HepG2 (cell line): Measurements from ENCODE around the gene VPS25. TPM values are rescaled to one million over a fixed set of nuclear protein-coding genes. Genes with fewer than 3 reads are reported as not detected.

ENCODE experiments used
- ATM ChIP-seq: fragments of 450-650 bp; IDR thresholded peaks from 2 replicates; pipeline ENCODE4 v1.7.1; 2017; ENCODE audit warnings: mild to moderate bottlenecking, borderline replicate concordance
- CCDC6 ChIP-seq: sonication (generic); formaldehyde crosslinking; IDR thresholded peaks from 2 replicates; pipeline ENCODE4 v1.8.1; 2022; ENCODE audit warnings: mild to moderate bottlenecking, missing genetic modification reagents, moderate library complexity
- FOXA3 ChIP-seq: IDR thresholded peaks from 2 replicates; pipeline ENCODE4 v1.6.1; 2016; ENCODE audit warnings: missing genetic modification reagents, missing compliant biosample characterization
- GTF3A ChIP-seq: sonication (generic); formaldehyde crosslinking; conservative IDR thresholded peaks from 2 replicates; pipeline ENCODE4 v1.4.0; 2020; ENCODE audit warnings: mild to moderate bottlenecking, missing genetic modification reagents
- HDAC1 ChIP-seq: sonication (generic); formaldehyde crosslinking; IDR thresholded peaks from 2 replicates; pipeline ENCODE4 v1.5.1; 2020; ENCODE audit warnings: mild to moderate bottlenecking, missing genetic modification reagents
- MTA1 ChIP-seq: sonication (generic); formaldehyde crosslinking; IDR thresholded peaks from 2 replicates; pipeline ENCODE4 v1.4.0; 2020; ENCODE audit warnings: missing genetic modification reagents, mild to moderate bottlenecking, borderline replicate concordance
- PCBP1 ChIP-seq: fragments of 200-400 bp; formaldehyde crosslinking; IDR thresholded peaks from 2 replicates; pipeline ENCODE4 v1.6.1; 2017; ENCODE audit warnings: mild to moderate bottlenecking, low read depth, low read length, borderline replicate concordance
- RARA ChIP-seq: IDR thresholded peaks from 2 replicates; pipeline ENCODE4 v1.6.1; 2016; ENCODE audit warnings: missing genetic modification reagents, missing compliant biosample characterization
- RFX1 ChIP-seq: fragments of 450-650 bp; IDR thresholded peaks from 2 replicates; pipeline ENCODE4 v1.6.1; 2017
- RFXAP ChIP-seq: sonication (generic); formaldehyde crosslinking; IDR thresholded peaks from 2 replicates; pipeline ENCODE4 v1.4.0; 2020; ENCODE audit warnings: missing genetic modification reagents, borderline replicate concordance
- TBL1XR1 ChIP-seq: fragments of 150-350 bp; IDR thresholded peaks from 2 replicates; pipeline ENCODE4 v1.6.1; 2014; ENCODE audit warnings: borderline replicate concordance, low read length; ENCODE audit not compliant: partially characterized antibody
- THRA ChIP-seq: sonication (generic); formaldehyde crosslinking; IDR thresholded peaks from 2 replicates; pipeline ENCODE4 v1.4.0; 2020; ENCODE audit warnings: missing genetic modification reagents, borderline replicate concordance
- ZBTB14 ChIP-seq: sonication (generic); formaldehyde crosslinking; IDR thresholded peaks from 2 replicates; pipeline ENCODE4 v1.4.0; 2020; ENCODE audit warnings: missing genetic modification reagents
- ZBTB38 ChIP-seq: sonication (generic); formaldehyde crosslinking; IDR thresholded peaks from 2 replicates; pipeline ENCODE4 v1.5.1; 2020; ENCODE audit warnings: mild to moderate bottlenecking, missing genetic modification reagents
- ZBTB49 ChIP-seq: sonication (generic); formaldehyde crosslinking; IDR thresholded peaks from 2 replicates; pipeline ENCODE4 v1.4.0; 2020; ENCODE audit warnings: missing genetic modification reagents, borderline replicate concordance
- ZBTB7A ChIP-seq: sonication (generic); formaldehyde crosslinking; IDR thresholded peaks from 2 replicates; pipeline ENCODE4 v1.8.0; 2022; ENCODE audit warnings: mild to moderate bottlenecking, missing genetic modification reagents
- ZFP36L1 ChIP-seq: sonication (generic); formaldehyde crosslinking; IDR thresholded peaks from 2 replicates; pipeline ENCODE4 v1.8.0; 2022; ENCODE audit warnings: mild to moderate bottlenecking, missing genetic modification reagents, moderate library complexity
- ZMYM4 ChIP-seq: sonication (generic); formaldehyde crosslinking; IDR thresholded peaks from 2 replicates; pipeline ENCODE4 v1.8.1; 2023; ENCODE audit warnings: mild to moderate bottlenecking, missing genetic modification reagents
- ZNF224 ChIP-seq: sonication (generic); formaldehyde crosslinking; IDR thresholded peaks from 2 replicates; pipeline ENCODE4 v1.5.0; 2020; ENCODE audit warnings: mild to moderate bottlenecking, missing genetic modification reagents
- ZNF296 ChIP-seq: sonication (generic); formaldehyde crosslinking; conservative IDR thresholded peaks from 2 replicates; pipeline ENCODE4 v1.5.0; 2020; ENCODE audit warnings: mild to moderate bottlenecking, missing genetic modification reagents
- ZNF30 ChIP-seq: sonication (generic); formaldehyde crosslinking; IDR thresholded peaks from 2 replicates; pipeline ENCODE4 v1.5.0; 2020; ENCODE audit warnings: mild to moderate bottlenecking, missing genetic modification reagents
- ZNF354B ChIP-seq: sonication (generic); formaldehyde crosslinking; IDR thresholded peaks from 2 replicates; pipeline ENCODE4 v1.8.0; 2022; ENCODE audit warnings: mild to moderate bottlenecking, missing genetic modification reagents
- ZNF850 ChIP-seq: sonication (generic); formaldehyde crosslinking; conservative IDR thresholded peaks from 2 replicates; pipeline ENCODE4 v1.9.0; 2021; ENCODE audit warnings: mild to moderate bottlenecking, missing genetic modification reagents
- polyA plus RNA-seq, 8 experiments: library from polyadenylated mRNA; depleted of rRNA in 3 of 8; stranded (reverse) in 7 of 8; unstranded in 1 of 8; fragments of >200 nt; fragmentation: Illumina TruSeq in 4 of 8; extraction: Trizol in 4 of 8; gene quantifications; 2 replicates each; pipeline versions ENCODE4 v1.2.1 to v1.2.3, GENCODE V29; 2011 to 2016; ENCODE audit warnings: low read depth in 4 of 8, missing spikeins in 1 of 8, mixed read lengths in 1 of 8; ENCODE audit not compliant: insufficient read depth in 1 of 8
- total RNA-seq, 5 experiments: library from RNA; depleted of rRNA; stranded (reverse); fragments of >200 nt; fragmentation: Illumina TruSeq; extraction: Trizol; gene quantifications; 2 replicates each; pipeline ENCODE4 v1.2.3, GENCODE V29; 2016; ENCODE audit warnings: low read depth in 1 of 5

The VPS25 gene
- total and polyA plus RNA-seq, 2 of the 13 experiments (the other 11 are each of a cell fraction or from before 2014, with no cell fraction given): 161 to 249 TPM

GRCh38 chr17:42798383-42799380 is 25.4 kb downstream of the VPS25 start, which contains the start of the genes CNTD1 and COA3 (continued):
- TF ChIP-seq RFXAP (CRISPR knock-in tag): peak; percentile 90; the same call in 1 of the 2 replicates
- peak; percentile 92; the same call in 1 of the 2 replicates for TF ChIP-seq ZNF354B (CRISPR knock-in tag)
- no peak; the same call in 1 of the 2 replicates for TF ChIP-seq RARA (CRISPR knock-in tag)
- peak; percentile 59; the same call in 1 of the 2 replicates for TF ChIP-seq ZNF30 (CRISPR knock-in tag)
- TF ChIP-seq CCDC6 (CRISPR knock-in tag): peak; percentile 97
- no peak for TF ChIP-seq ATM
- TF ChIP-seq FOXA3: peak; percentile 65; the same call in 1 of the 2 replicates
- no peak for TF ChIP-seq RFX1
- no peak; the same call in 1 of the 2 replicates for TF ChIP-seq PCBP1
- TF ChIP-seq THRA (CRISPR knock-in tag): peak; percentile 57; the same call in 1 of the 2 replicates
- TF ChIP-seq ZBTB38: peak; percentile 90
- peak; percentile 83; the same call in 1 of the 2 replicates for TF ChIP-seq GTF3A (CRISPR knock-in tag)
- TF ChIP-seq ZFP36L1 (CRISPR knock-in tag): peak; percentile 92
- TF ChIP-seq MTA1: peak; percentile 91
- TF ChIP-seq ZBTB14 (CRISPR knock-in tag): 0 out of 2 replicates have a peak, but pooled peaks have one; percentile 29
- TF ChIP-seq ZNF850 (CRISPR knock-in tag): no peak; the same call in 1 of the 2 replicates
- peak; percentile 8; the same call in 1 of the 2 replicates for TF ChIP-seq ZBTB49 (CRISPR knock-in tag)
- TF ChIP-seq ZBTB7A: peak; percentile 15; the same call in 1 of the 2 replicates
- peak; percentile 86 for TF ChIP-seq ZMYM4
- TF ChIP-seq HDAC1 (CRISPR knock-in tag): peak; percentile 93
- no peak for TF ChIP-seq TBL1XR1
- 0 out of 2 replicates have a peak, but pooled peaks have one; percentile 63 for TF ChIP-seq ZNF296
- peak; percentile 53; the same call in 1 of the 2 replicates for TF ChIP-seq ZNF224 (CRISPR knock-in tag)
